H9 (cell line): Measurements from ENCODE around the gene KLHL18. TPM values are rescaled to one million over a fixed set of nuclear protein-coding genes. Genes with fewer than 3 reads are reported as not detected.

Experiments
- DNase-seq: peaks from one replicate; pipeline ENCODE4 v3.0.0-alpha.2; 2017
- H2AFZ ChIP-seq: one replicate; pipeline ENCODE4 v1.6.1; 2013; ENCODE audit warnings: mild to moderate bottlenecking, low read length, control low read depth, moderate library complexity
- H2AK5ac ChIP-seq: 2 replicates; pipeline ENCODE4 v1.6.1; 2013; ENCODE audit warnings: low read length, control low read depth, mixed read lengths; ENCODE audit not compliant: insufficient read length
- H2BK120ac ChIP-seq: one replicate; pipeline ENCODE4 v1.6.1; 2013; ENCODE audit warnings: low read depth, mild to moderate bottlenecking, low read length, control low read depth, inconsistent platforms; ENCODE audit not compliant: poor library complexity, severe bottlenecking
- H2BK12ac ChIP-seq: 2 replicates; pipeline ENCODE4 v1.6.1; 2013; ENCODE audit warnings: low read length, control low read depth, mixed read lengths, low read depth; ENCODE audit not compliant: insufficient read length
- H2BK15ac ChIP-seq: 2 replicates; pipeline ENCODE4 v1.6.1; 2013; ENCODE audit warnings: low read depth, low read length, control low read depth
- H2BK20ac ChIP-seq: one replicate; pipeline ENCODE4 v1.6.1; 2013; ENCODE audit warnings: low read depth, mild to moderate bottlenecking, low read length, control low read depth, inconsistent platforms; ENCODE audit not compliant: poor library complexity, severe bottlenecking
- H2BK5ac ChIP-seq: 2 replicates; pipeline ENCODE4 v1.6.1; 2013; ENCODE audit warnings: low read length, control low read depth, mixed read lengths; ENCODE audit not compliant: insufficient read length
- H3K14ac ChIP-seq: 2 replicates; pipeline ENCODE4 v1.6.1; 2013; ENCODE audit warnings: low read length, control low read depth; ENCODE audit not compliant: insufficient read depth
- H3K18ac ChIP-seq: 2 replicates; pipeline ENCODE4 v1.6.1; 2013; ENCODE audit warnings: low read depth, mild to moderate bottlenecking, mixed read lengths, low read length, control low read depth; ENCODE audit not compliant: insufficient read length
- H3K23ac ChIP-seq: 2 replicates; pipeline ENCODE4 v1.6.1; 2013; ENCODE audit warnings: low read length, control low read depth, mixed read lengths, low read depth; ENCODE audit not compliant: insufficient read length
- H3K23me2 ChIP-seq: 2 replicates; pipeline ENCODE4 v1.6.1; 2013; ENCODE audit warnings: low read depth, mild to moderate bottlenecking, mixed read lengths, low read length, control low read depth; ENCODE audit not compliant: insufficient read length, poor library complexity, severe bottlenecking
- H3K27ac ChIP-seq: 2 replicates; pipeline ENCODE4 v1.5.1; 2013; ENCODE audit warnings: low read length, control low read depth, mixed read lengths, low read depth; ENCODE audit not compliant: insufficient read length
- H3K27me3 ChIP-seq: 2 replicates; pipeline ENCODE4 v1.6.1; 2013; ENCODE audit warnings: low read length, control low read depth, inconsistent platforms; ENCODE audit not compliant: insufficient read depth
- H3K4ac ChIP-seq: 2 replicates; pipeline ENCODE4 v1.6.1; 2013; ENCODE audit warnings: low read depth, mild to moderate bottlenecking, control low read depth, inconsistent platforms, low read length, moderate library complexity
- H3K4me1 ChIP-seq: 2 replicates; pipeline ENCODE4 v1.6.1; 2013; ENCODE audit warnings: low read length, control low read depth, inconsistent platforms; ENCODE audit not compliant: insufficient read depth
- H3K4me2 ChIP-seq: 2 replicates; pipeline ENCODE4 v1.6.1; 2013; ENCODE audit warnings: low read length, control low read depth, mixed read lengths; ENCODE audit not compliant: insufficient read length, insufficient read depth
- H3K56ac ChIP-seq: 2 replicates; pipeline ENCODE4 v1.6.1; 2013; ENCODE audit warnings: low read depth, mild to moderate bottlenecking, mixed read lengths, low read length, control low read depth; ENCODE audit not compliant: insufficient read length
- H3K79me1 ChIP-seq: 2 replicates; pipeline ENCODE4 v1.6.1; 2013; ENCODE audit warnings: low read depth, mild to moderate bottlenecking, moderate library complexity, low read length, control low read depth, inconsistent platforms; ENCODE audit not compliant: insufficient read depth, poor library complexity, severe bottlenecking
- H3K79me2 ChIP-seq: 2 replicates; pipeline ENCODE4 v1.6.1; 2013; ENCODE audit warnings: low read length, control low read depth, inconsistent platforms; ENCODE audit not compliant: insufficient read depth
- H3K9ac ChIP-seq: 2 replicates; pipeline ENCODE4 v1.6.1; 2013; ENCODE audit warnings: low read length, control low read depth, mixed read lengths; ENCODE audit not compliant: insufficient read length; ENCODE audit errors: extremely low read depth
- H3K9me3 ChIP-seq: one replicate; pipeline ENCODE4 v1.6.1; 2013; ENCODE audit warnings: low read depth, low read length, inconsistent platforms; ENCODE audit not compliant: control insufficient read depth
- H3T11ph ChIP-seq: one replicate; pipeline ENCODE4 v1.6.1; 2013; ENCODE audit warnings: mild to moderate bottlenecking, low read length, control low read depth, inconsistent platforms
- H4K20me1 ChIP-seq: one replicate; pipeline ENCODE4 v1.6.1; 2013; ENCODE audit not compliant: control insufficient read depth, insufficient read length, insufficient read depth
- H4K5ac ChIP-seq: 2 replicates; pipeline ENCODE4 v1.6.1; 2013; ENCODE audit warnings: low read depth, mild to moderate bottlenecking, mixed read lengths, low read length, control low read depth; ENCODE audit not compliant: insufficient read length
- H4K8ac ChIP-seq: replicated peaks from 2 replicates; pipeline ENCODE4 v1.6.1; 2013; ENCODE audit warnings: low read length, control low read depth, mixed read lengths, low read depth; ENCODE audit not compliant: insufficient read length
- H4K91ac ChIP-seq: 2 replicates; pipeline ENCODE4 v1.6.1; 2013; ENCODE audit warnings: low read depth, mild to moderate bottlenecking, moderate library complexity, mixed read lengths, low read length, control low read depth; ENCODE audit not compliant: insufficient read length
- H3K27ac Mint-ChIP-seq, 3 experiments: 2 replicates in 2 of 3; 3 replicates in 1 of 3; pipeline ENCODE4 v1.8.0; 2020 to 2021; ENCODE audit warnings: mixed read lengths in 3 of 3, mild to moderate bottlenecking in 1 of 3, moderate library complexity in 1 of 3
- H3K27me3 Mint-ChIP-seq: 2 replicates; pipeline ENCODE4 v1.8.0; 2021; ENCODE audit warnings: low read depth, mild to moderate bottlenecking, moderate library complexity, mixed read lengths
- H3K36me3 Mint-ChIP-seq, 3 experiments: 2 replicates in 2 of 3; 3 replicates in 1 of 3; pipeline ENCODE4 v1.8.0; 2020 to 2021; ENCODE audit warnings: low read depth in 3 of 3, mixed read lengths in 3 of 3; ENCODE audit not compliant: insufficient read depth in 1 of 3
- H3K4me1 Mint-ChIP-seq, 2 experiments: 2 replicates each; pipeline ENCODE4 v1.8.0; 2020; ENCODE audit warnings: mixed read lengths in 2 of 2
- H3K4me3 Mint-ChIP-seq, 2 experiments: 2 replicates in 1 of 2; 3 replicates in 1 of 2; pipeline ENCODE4 v1.8.0; 2020 to 2021; ENCODE audit warnings: mild to moderate bottlenecking in 2 of 2, mixed read lengths in 2 of 2, moderate library complexity in 1 of 2
- H3K9me3 Mint-ChIP-seq, 2 experiments: 2 replicates in 1 of 2; 3 replicates in 1 of 2; pipeline ENCODE4 v1.8.0; 2020; ENCODE audit warnings: mild to moderate bottlenecking in 2 of 2, mixed read lengths in 2 of 2, moderate library complexity in 1 of 2
- WGBS: extraction: QIAGEN DNeasy Blood & Tissue Kit; methylation state at CpG from one replicate; pipeline ENCODE4 v1.1.7; 2013; ENCODE audit warnings: missing lambda C conversion rate, low lambda C conversion rate, mixed read lengths; ENCODE audit not compliant: insufficient read length; ENCODE audit errors: extremely low coverage; 5-methylcytosine and 5-hydroxymethylcytosine counted together
- total RNA-seq: library from RNA; stranded (reverse); gene quantifications from 2 replicates; pipeline ENCODE4 v1.2.1, GENCODE V29; 2021
- TF ChIP-seq, protein P1 (sequence below): fragments of 200-600 bp; sonication (generic); conservative IDR thresholded peaks from 3 replicates; pipeline ENCODE4 v1.8.0; 2021; ENCODE audit warnings: antibody characterized with exemption, mild to moderate bottlenecking

The KLHL18 gene
- total RNA-seq, 1 experiment from 2014 or later: 55.3 TPM

- Histone ChIP-seq H2BK12ac (no peak overlapping the region), H3K18ac (no peak overlapping the region), H3K4me1 (no peaks in the 10 kb centered on the region), H3K79me1 (peaks cover 6% of the 10 kb centered on the region), H3T11ph (no peak overlapping the region), H2BK20ac (no peak overlapping the region), H3K56ac (no peak overlapping the region), H2BK120ac (no peak overlapping the region), H3K27me3 (no peaks in the 10 kb centered on the region), H2AFZ (no peak overlapping the region), H3K23me2 (peaks cover 4% of the 10 kb centered on the region), H3K79me2 (peaks cover 20% of the 10 kb centered on the region; the same call in 1 of the 2 replicates), H2AK5ac (no peak overlapping the region), H3K14ac (no peak overlapping the region), H3K4ac (no peak overlapping the region), H2BK15ac (no peak overlapping the region), H3K9ac (no peak overlapping the region), H3K23ac (no peak overlapping the region), H3K27ac (no peak overlapping the region), H4K5ac (no peak overlapping the region), H3K9me3 (no peaks in the 10 kb centered on the region), H4K20me1 (no peaks in the 10 kb centered on the region), H3K4me2 (no peak overlapping the region), H4K91ac (no peak overlapping the region), H4K8ac (no peak overlapping the region), H2BK5ac (no peak overlapping the region)
- TF ChIP-seq, protein P1, sequence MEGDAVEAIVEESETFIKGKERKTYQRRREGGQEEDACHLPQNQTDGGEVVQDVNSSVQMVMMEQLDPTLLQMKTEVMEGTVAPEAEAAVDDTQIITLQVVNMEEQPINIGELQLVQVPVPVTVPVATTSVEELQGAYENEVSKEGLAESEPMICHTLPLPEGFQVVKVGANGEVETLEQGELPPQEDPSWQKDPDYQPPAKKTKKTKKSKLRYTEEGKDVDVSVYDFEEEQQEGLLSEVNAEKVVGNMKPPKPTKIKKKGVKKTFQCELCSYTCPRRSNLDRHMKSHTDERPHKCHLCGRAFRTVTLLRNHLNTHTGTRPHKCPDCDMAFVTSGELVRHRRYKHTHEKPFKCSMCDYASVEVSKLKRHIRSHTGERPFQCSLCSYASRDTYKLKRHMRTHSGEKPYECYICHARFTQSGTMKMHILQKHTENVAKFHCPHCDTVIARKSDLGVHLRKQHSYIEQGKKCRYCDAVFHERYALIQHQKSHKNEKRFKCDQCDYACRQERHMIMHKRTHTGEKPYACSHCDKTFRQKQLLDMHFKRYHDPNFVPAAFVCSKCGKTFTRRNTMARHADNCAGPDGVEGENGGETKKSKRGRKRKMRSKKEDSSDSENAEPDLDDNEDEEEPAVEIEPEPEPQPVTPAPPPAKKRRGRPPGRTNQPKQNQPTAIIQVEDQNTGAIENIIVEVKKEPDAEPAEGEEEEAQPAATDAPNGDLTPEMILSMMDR: no peak
- no CpG with 5 or more reads among the region's 2 CpGs for WGBS
- H3K27ac Mint-ChIP-seq: peak overlapping the region in 2 of 3 experiments; percentile 0 to 50; a peak in 2 of 7 replicates
- no peak for DNase-seq
- H3K27me3 Mint-ChIP-seq: no peaks in the 10 kb centered on the region
- peaks cover 7 to 16% (median 13%) of the 10 kb centered on the region in 3 experiments for H3K36me3 Mint-ChIP-seq
- no peak overlapping the region for H3K4me3 Mint-ChIP-seq
- H3K9me3 Mint-ChIP-seq: no peaks in the 10 kb centered on the region; a peak in 1 of 5 replicates
- H3K4me1 Mint-ChIP-seq: peaks cover 12 to 13% of the 10 kb centered on the region in 2 experiments
These were observed 103.1 kb downstream of the KLHL18 start for GRCh38 chr3:47385796-47386195.
